CD4-positive, alpha-beta T cell treated with Interleukin-2 at 100 ng/mL for 4 hours (primary cell): ENCODE results near the gene CCSER1.

Experiments
- DNase-seq: peaks from one replicate; pipeline ENCODE4 v3.0.0-alpha.2; 2020; ENCODE audit warnings: low spot score

Gene CCSER1

GRCh38 chr4:90958256-90958895 is 831.2 kb downstream of the CCSER1 start:
- no peak for DNase-seq

- no peak for DNase-seq
Observed at GRCh38 chr4:90960433-90960832, 833.2 kb downstream of the CCSER1 start.

- DNase-seq = no peak
Observed at GRCh38 chr4:90960840-90961239, 833.6 kb downstream of the CCSER1 start.

- no peak for DNase-seq
Observed at GRCh38 chr4:90970021-90970420, 842.8 kb downstream of the CCSER1 start.

GRCh38 chr4:90977726-90978125 is 850.5 kb downstream of the CCSER1 start:
- DNase-seq = no peak

- no peak for DNase-seq
Observed at GRCh38 chr4:90979556-90979955, 852.4 kb downstream of the CCSER1 start.

GRCh38 chr4:90982813-90983212 is 855.6 kb downstream of the CCSER1 start:
- DNase-seq = no peak

- no peak for DNase-seq
Observed at GRCh38 chr4:90990284-90990683, 863.1 kb downstream of the CCSER1 start.

GRCh38 chr4:90992213-90992612 is 865.0 kb downstream of the CCSER1 start:
- DNase-seq = no peak

GRCh38 chr4:90994851-90995574 is 867.8 kb downstream of the CCSER1 start:
- no peak for DNase-seq

GRCh38 chr4:90995996-90996395 is 868.8 kb downstream of the CCSER1 start:
- DNase-seq = no peak

GRCh38 chr4:90996813-90997212 is 869.6 kb downstream of the CCSER1 start:
- no peak for DNase-seq

- no peak for DNase-seq
Observed at GRCh38 chr4:91015861-91016260, 888.7 kb downstream of the CCSER1 start.

GRCh38 chr4:91019513-91019912 is 892.3 kb downstream of the CCSER1 start:
- DNase-seq = no peak

GRCh38 chr4:91025241-91026148 is 898.3 kb downstream of the CCSER1 start:
- no peak for DNase-seq

GRCh38 chr4:91028228-91028627 is 901.0 kb downstream of the CCSER1 start:
- no peak for DNase-seq

GRCh38 chr4:91031761-91032160 is 904.6 kb downstream of the CCSER1 start:
- no peak for DNase-seq

- DNase-seq = no peak
Observed at GRCh38 chr4:91032725-91033445, 905.7 kb downstream of the CCSER1 start.

- no peak for DNase-seq
Observed at GRCh38 chr4:91035276-91035675, 908.1 kb downstream of the CCSER1 start.

GRCh38 chr4:91037951-91038350 is 910.8 kb downstream of the CCSER1 start:
- no peak for DNase-seq

GRCh38 chr4:91057871-91058270 is 930.7 kb downstream of the CCSER1 start:
- DNase-seq = no peak

GRCh38 chr4:91058345-91058744 is 931.2 kb downstream of the CCSER1 start:
- no peak for DNase-seq
